BJ (cell line): ENCODE results near the gene KCNJ11. TPM values are rescaled to one million over a fixed set of nuclear protein-coding genes. Genes with fewer than 3 reads are reported as not detected.

Source experiments
- CTCF ChIA-PET: fragments of 350-600 bp; formaldehyde crosslinking; extraction: SDS; loops from one replicate; lab custom pipeline; 2021; ENCODE audit warnings: antibody characterized with exemption, inconsistent platforms; lab: Yijun Ruan, JAX
- POLR2A ChIA-PET: fragments of 300-600 bp; sonication (Branson Sonifier 250); formaldehyde crosslinking; extraction: SDS; loops from one replicate; lab custom pipeline; 2021; ENCODE audit warnings: antibody characterized with exemption; lab: Charles Lee
- DNase-seq: peaks from one replicate; pipeline ENCODE4 v3.0.0-alpha.2; 2011; ENCODE audit warnings: low read depth
- H3K27me3 ChIP-seq: 2 replicates; pipeline ENCODE4 v1.6.0; 2011; ENCODE audit warnings: low read length; ENCODE audit not compliant: control insufficient read depth, insufficient read depth
- H3K36me3 ChIP-seq: 2 replicates; pipeline ENCODE4 v1.5.1; 2011; ENCODE audit warnings: low read length; ENCODE audit not compliant: control insufficient read depth, insufficient read depth
- H3K4me3 ChIP-seq: 2 replicates; pipeline ENCODE4 v1.5.1; 2011; ENCODE audit warnings: low read depth, mild to moderate bottlenecking, control low read depth, low read length
- CTCF ChIP-seq: IDR thresholded peaks from 2 replicates; pipeline ENCODE4 v1.5.1; 2011; ENCODE audit warnings: low read depth, mild to moderate bottlenecking, control low read depth, inconsistent platforms, low read length, moderate library complexity; ENCODE audit not compliant: insufficient read depth
- polyA plus RNA-seq: library from polyadenylated mRNA; depleted of rRNA; stranded (reverse); fragments of >200 nt; gene quantifications from 2 replicates; pipeline ENCODE4 v1.2.3, GENCODE V29; 2011

Gene KCNJ11
- polyA plus RNA-seq, 1 experiment, result not detected

DNA sequence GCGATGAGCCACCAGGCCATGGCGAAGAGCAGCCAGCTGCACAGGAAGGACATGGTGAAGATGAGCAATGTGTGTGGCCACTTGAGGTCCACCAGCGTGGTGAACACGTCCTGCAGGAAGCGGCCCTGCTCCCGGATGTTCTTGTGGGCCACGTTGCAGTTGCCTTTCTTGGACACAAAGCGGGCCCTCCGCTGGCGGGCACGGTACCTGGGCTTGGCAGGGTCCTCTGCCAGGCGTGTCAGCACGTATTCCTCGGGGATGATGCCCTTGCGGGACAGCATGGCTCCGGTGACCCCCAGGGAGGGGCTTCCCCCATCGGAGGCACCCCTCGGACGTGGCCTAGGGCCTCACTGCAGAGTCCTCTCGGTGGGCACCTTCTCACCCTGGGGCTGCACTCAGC lies 648 bp downstream of the KCNJ11 start:
- no peak for DNase-seq
- H3K36me3 ChIP-seq, result no peaks in the 10 kb centered on the region
- peaks cover 6% of the 10 kb centered on the region; the same call in 1 of the 2 replicates for H3K27me3 ChIP-seq
- TF ChIP-seq CTCF, result no peak
- POLR2A ChIA-PET, result interaction anchor here (0.6 kb wide), 1 partner anchor 166 kb away, joined by 5 read pairs; no protein-coding TSS in a partner anchor
- H3K4me3 ChIP-seq, result no peak overlapping the region
- CTCF ChIA-PET, result interaction anchor here (1.2 to 3.3 kb wide), 4 partner anchors 10 to 131 kb away, joined by 3 to 20 read pairs (median 11); no protein-coding TSS in a partner anchor

DNA sequence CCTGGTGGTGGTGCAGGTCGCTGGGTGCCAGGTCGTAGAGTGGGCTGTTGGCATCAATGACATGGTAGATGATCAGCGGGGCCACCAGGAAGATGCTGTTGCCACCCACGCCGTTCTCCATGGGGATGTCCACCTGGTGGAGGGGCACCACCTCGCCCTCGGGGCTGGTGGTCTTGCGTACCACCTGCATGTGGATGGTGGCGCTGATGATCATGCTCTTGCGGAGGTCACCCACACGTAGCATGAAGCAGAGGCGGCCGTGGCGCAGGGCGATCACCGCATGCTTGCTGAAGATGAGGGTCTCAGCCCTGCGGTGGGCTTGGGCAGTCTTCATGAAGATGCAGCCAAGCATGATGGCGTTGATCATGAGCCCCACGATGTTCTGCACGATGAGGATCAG lies 1.2 kb downstream of the KCNJ11 start:
- no peak for DNase-seq
- POLR2A ChIA-PET, result no interaction called here
- CTCF ChIA-PET, result interaction anchor here (1.0 to 3.9 kb wide), 5 partner anchors 11 to 141 kb away, joined by 3 to 19 read pairs (median 7); no protein-coding TSS in a partner anchor
- no peak overlapping the region for H3K4me3 ChIP-seq
- no peaks in the 10 kb centered on the region for H3K36me3 ChIP-seq
- peaks cover 6% of the 10 kb centered on the region; the same call in 1 of the 2 replicates for H3K27me3 ChIP-seq
- no peak for TF ChIP-seq CTCF

DNA sequence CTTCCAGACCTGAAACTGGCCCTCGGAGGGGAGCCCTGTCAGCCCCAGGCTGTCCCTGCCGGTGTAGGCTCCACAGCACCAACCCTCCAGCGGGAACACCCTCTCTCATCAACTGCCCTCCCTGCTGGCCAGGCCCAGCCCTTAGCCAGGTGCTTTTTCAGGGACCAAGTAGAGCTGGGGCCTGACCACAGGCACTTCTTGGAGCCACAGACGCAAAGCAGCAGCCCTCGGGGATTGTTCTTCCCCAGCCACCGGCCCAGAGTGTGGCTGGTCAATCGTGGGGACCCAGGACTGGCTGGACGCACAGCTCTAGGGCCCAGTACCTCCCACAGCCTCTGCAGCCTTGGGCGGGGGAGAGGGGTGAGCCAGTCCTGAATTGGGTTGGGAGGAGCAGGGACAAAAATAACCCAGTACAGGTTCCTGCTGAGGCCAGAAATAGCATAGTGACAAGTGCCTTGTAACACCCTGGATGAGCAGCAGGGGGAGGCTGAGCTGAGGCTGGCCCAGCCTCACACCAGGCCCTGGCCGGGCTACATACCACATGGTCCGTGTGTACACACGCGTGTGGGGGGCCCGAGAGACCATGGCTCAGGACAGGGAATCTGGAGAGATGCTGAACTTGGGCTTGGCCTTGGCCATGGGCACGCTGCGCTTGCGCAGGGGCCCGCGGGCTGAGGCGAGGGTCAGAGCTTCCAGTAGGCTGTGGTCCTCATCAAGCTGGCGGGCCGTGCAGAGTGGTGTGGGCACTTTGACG lies 2.0 kb downstream of the KCNJ11 start:
- CTCF ChIA-PET, result interaction anchor here (0.8 to 3.9 kb wide), 6 partner anchors 11 to 141 kb away, joined by 3 to 19 read pairs (median 6); no protein-coding TSS in a partner anchor
- no peaks in the 10 kb centered on the region for H3K36me3 ChIP-seq
- H3K4me3 ChIP-seq, result no peak overlapping the region
- POLR2A ChIA-PET, result no interaction called here
- no peak for DNase-seq
- peaks cover 6% of the 10 kb centered on the region; the same call in 1 of the 2 replicates for H3K27me3 ChIP-seq
- peak; percentile 72 for TF ChIP-seq CTCF

DNA sequence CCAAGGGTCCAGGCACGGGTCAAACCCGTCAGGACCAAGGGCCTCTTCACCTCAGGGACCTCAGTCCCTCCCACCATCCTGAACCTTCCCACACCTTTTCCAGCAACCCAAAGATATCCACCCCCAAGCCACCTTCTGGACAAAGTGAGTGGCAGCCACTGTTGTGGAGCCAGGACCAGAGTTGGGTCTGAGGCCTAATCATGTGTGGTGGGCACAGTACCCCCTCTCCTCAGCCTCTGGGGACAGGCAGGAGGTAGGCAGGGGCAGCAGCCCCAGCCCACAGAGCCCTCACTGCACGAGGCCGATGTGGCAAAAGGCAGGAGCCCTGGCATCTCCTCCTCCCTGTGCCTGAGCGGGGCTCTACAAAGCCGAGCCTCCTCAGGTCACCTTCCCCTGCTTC lies 2.5 kb downstream of the KCNJ11 start:
- H3K27me3 ChIP-seq, result peaks cover 6% of the 10 kb centered on the region; the same call in 1 of the 2 replicates
- DNase-seq, result no peak
- H3K36me3 ChIP-seq, result no peaks in the 10 kb centered on the region
- TF ChIP-seq CTCF, result no peak
- H3K4me3 ChIP-seq, result no peak overlapping the region
- ChIA-PET POLR2A (no interaction called here), CTCF (interaction anchor here (0.8 to 7.9 kb wide), 9 partner anchors 10 to 142 kb away, joined by 4 to 101 read pairs (median 19); no protein-coding TSS in a partner anchor)

- no peak for DNase-seq
- Histone ChIP-seq H3K27me3 (peaks cover 2% of the 10 kb centered on the region; the same call in 1 of the 2 replicates), H3K4me3 (no peak overlapping the region), H3K36me3 (no peaks in the 10 kb centered on the region)
- CTCF ChIA-PET, result interaction anchor here (0.9 to 7.9 kb wide), 10 partner anchors 10 to 660 kb away, joined by 3 to 101 read pairs (median 22); no protein-coding TSS in a partner anchor
- POLR2A ChIA-PET, result no interaction called here
- TF ChIP-seq CTCF, result no peak
Measured at GRCh38 chr11:17385492-17385891, 3.0 kb downstream of the KCNJ11 start.
